ENCODE results near the gene ISCU. TPM values are rescaled to one million over a fixed set of nuclear protein-coding genes. Genes with fewer than 3 reads are reported as not detected.
A peak's percentile ranks its signal among the peaks of the same experiment; 100 is the strongest.
"Not testable (repeated sequence)": the region's sequence is repeated elsewhere in the genome, so short reads cannot be mapped to it uniquely, and the experiment has no call there.

ISCU gene
- total and polyA plus RNA-seq, 4 experiments from 2014 or later, result 182 to 316 (median 231) TPM

DNA sequence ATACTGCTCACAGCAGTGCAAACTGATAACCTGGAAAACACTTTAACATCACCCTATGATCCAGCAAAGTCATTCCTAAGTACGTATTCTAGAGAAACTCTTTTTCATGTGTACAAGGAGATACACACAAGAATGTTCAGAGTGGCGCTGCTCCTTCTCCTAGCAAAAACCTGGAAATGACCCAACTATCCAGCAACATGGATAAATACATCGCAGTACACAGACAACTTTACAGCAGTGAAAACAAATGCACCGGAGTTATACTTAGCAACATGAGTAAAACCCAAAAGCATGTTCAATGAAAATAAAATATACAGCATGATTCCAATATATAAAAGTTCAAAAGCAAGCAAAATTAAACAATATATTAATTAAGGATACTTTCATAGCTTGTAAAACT, 20.1 kb upstream of the ISCU start:
- H3K36me3 Mint-ChIP-seq, result peaks cover 51 to 72% of the 10 kb centered on the region in 2 donors
- peaks cover 7% of the 10 kb centered on the region for H3K4me1 ChIP-seq (ENCODE audit: insufficient read depth, low read length)
- H3K36me3 ChIP-seq (ENCODE audit: insufficient read depth, low read length), result peaks cover 55% of the 10 kb centered on the region
- no peak for DNase-seq
- intact Hi-C loops (cut with micrococcal nuclease), result no loop called here
- H3K4me1 Mint-ChIP-seq, result peaks cover 9 to 25% (median 18%) of the 10 kb centered on the region in 4 donors
- peak overlapping the region in 1 of 7 donors; percentile 72 for H3K27ac Mint-ChIP-seq
- CTCF ChIA-PET (ENCODE audit: partially characterized antibody), result no interaction called here
- H3K4me3 ChIP-seq (ENCODE audit: low read length in 2 of 2), result no peak overlapping the region
- no peaks in the 10 kb centered on the region for H3K27me3 ChIP-seq (ENCODE audit: insufficient read depth, low read length)
- no peak overlapping the region for H3K27ac ChIP-seq (ENCODE audit: low read depth, low read length)
- POLR2A ChIA-PET (ENCODE audit: partially characterized antibody), result no interaction called here
- H3K4me3 Mint-ChIP-seq, result no peak overlapping the region
- H3K9me3 Mint-ChIP-seq, result peaks cover 0 to 1% (median 0%) of the 10 kb centered on the region in 8 donors
- H3K27me3 Mint-ChIP-seq, result no peaks in the 10 kb centered on the region
- H3K9me3 ChIP-seq (ENCODE audit: control insufficient read depth in 1 of 2, low read length in 2 of 2), result no peaks in the 10 kb centered on the region

DNA sequence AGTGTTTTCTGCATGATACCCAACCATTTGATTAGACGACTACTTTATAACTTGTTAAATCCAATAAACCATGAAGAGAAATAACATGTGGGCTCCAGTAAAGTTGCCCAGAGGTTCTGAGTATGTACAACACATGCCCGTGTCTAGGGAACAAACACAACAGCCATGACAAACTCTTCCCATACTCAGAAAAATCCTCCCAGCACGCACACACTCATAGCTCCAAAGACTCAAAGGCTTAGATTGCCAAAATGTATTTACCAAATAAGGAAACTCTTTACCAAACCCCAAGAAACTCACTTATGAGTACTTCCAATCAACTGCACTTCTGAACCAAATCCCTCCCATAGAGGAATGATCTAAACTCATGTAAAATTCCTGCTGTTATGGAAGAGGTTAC, 18.7 kb upstream of the ISCU start:
- ChIA-PET CTCF (ENCODE audit: partially characterized antibody) (interaction anchor here (1.0 to 1.2 kb wide), 2 partner anchors 30 to 74 kb away, joined by 3 to 5 read pairs; no protein-coding TSS in a partner anchor), POLR2A (ENCODE audit: partially characterized antibody) (interaction anchor here (2.3 kb wide), 1 partner anchor 17 kb away, joined by 5 read pairs; the partner anchor contains the start of gene SART3)
- no peak for DNase-seq
- H3K9me3 Mint-ChIP-seq, result no peaks in the 10 kb centered on the region
- H3K27me3 Mint-ChIP-seq, result no peaks in the 10 kb centered on the region
- H3K27me3 ChIP-seq (ENCODE audit: insufficient read depth, low read length), result no peaks in the 10 kb centered on the region
- no peak overlapping the region for H3K27ac ChIP-seq (ENCODE audit: low read depth, low read length)
- H3K36me3 ChIP-seq (ENCODE audit: insufficient read depth, low read length), result peaks cover 54% of the 10 kb centered on the region
- peaks cover 12 to 29% (median 19%) of the 10 kb centered on the region in 4 donors for H3K4me1 Mint-ChIP-seq
- no peak overlapping the region for H3K4me3 Mint-ChIP-seq
- H3K4me3 ChIP-seq (ENCODE audit: low read length in 2 of 2), result no peak overlapping the region
- intact Hi-C loops (cut with micrococcal nuclease), result no loop called here
- H3K27ac Mint-ChIP-seq, result peak overlapping the region in 2 of 7 donors; percentile 16
- peaks cover 49 to 70% of the 10 kb centered on the region in 2 donors for H3K36me3 Mint-ChIP-seq
- H3K9me3 ChIP-seq (ENCODE audit: control insufficient read depth in 1 of 2, low read length in 2 of 2), result no peaks in the 10 kb centered on the region
- peaks cover 7% of the 10 kb centered on the region for H3K4me1 ChIP-seq (ENCODE audit: insufficient read depth, low read length)

DNA sequence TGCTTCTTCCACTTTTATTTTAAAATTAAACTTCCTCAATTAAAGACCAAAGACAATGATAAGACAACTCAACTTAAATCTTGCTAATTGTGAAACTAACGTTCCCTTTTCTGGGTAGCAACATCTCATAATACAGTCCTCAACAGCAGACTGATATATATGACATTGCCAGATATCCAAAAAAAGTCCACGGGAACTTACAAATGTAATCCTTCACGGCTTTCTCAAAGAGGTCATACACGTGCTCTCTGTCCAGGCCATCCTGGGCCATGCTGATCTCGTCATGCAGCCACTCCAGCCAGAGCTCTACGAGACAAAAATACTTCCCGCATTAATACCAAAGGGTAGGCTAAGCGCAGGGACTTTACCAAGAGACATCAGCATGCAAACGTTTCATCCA, 14.7 kb upstream of the ISCU start:
- Histone ChIP-seq H3K36me3 (ENCODE audit: insufficient read depth, low read length) (peaks cover 48% of the 10 kb centered on the region), H3K4me1 (ENCODE audit: insufficient read depth, low read length) (peaks cover 20% of the 10 kb centered on the region), H3K9me3 (ENCODE audit: control insufficient read depth in 1 of 2, low read length in 2 of 2) (no peaks in the 10 kb centered on the region), H3K4me3 (ENCODE audit: low read length in 2 of 2) (no peak overlapping the region), H3K27ac (ENCODE audit: low read depth, low read length) (no peak overlapping the region), H3K27me3 (ENCODE audit: insufficient read depth, low read length) (no peaks in the 10 kb centered on the region)
- Mint-ChIP-seq H3K4me3 (no peak overlapping the region), H3K9me3 (no peaks in the 10 kb centered on the region), H3K4me1 (peaks cover 32 to 51% (median 40%) of the 10 kb centered on the region in 4 donors), H3K36me3 (peaks cover 39 to 58% of the 10 kb centered on the region in 2 donors), H3K27ac (peak overlapping the region in 1 of 7 donors; percentile 37), H3K27me3 (no peaks in the 10 kb centered on the region)
- no peak for DNase-seq
- intact Hi-C loops (cut with micrococcal nuclease), result no loop called here
- POLR2A ChIA-PET (ENCODE audit: partially characterized antibody), result no interaction called here
- CTCF ChIA-PET (ENCODE audit: partially characterized antibody), result no interaction called here

DNA sequence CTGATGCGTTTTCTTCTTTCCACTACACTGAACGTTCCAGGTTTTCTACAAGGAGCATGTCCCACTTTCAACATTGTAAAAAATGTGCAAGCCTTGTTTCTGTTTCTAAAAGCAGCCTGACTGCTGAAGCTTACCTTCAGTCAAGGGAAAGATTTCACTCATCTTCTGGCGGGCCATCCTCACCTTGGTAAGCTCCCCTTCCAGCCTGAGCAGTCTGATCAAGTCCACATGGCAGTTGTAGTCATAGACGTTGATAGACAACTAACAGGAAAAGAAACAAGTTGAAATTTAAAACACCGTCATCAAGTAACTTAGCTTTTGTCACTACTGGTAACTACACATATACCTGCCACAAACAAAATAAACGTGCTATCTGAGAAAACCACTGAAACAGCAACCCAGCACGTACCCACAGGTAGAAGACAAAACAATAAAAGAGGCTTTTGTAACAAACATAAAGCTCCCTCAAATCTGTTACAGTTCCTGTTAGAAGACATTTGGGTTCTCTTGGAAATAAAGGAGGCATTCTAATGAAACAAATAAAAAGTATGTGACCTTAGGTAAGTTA, 13.4 kb upstream of the ISCU start:
- H3K27me3 Mint-ChIP-seq, result no peaks in the 10 kb centered on the region
- ChIA-PET POLR2A (ENCODE audit: partially characterized antibody) (interaction anchor here (0.9 to 1.8 kb wide), 2 partner anchors 9 to 12 kb away, joined by 3 to 8 read pairs; partner anchors contain the start of gene SART3), CTCF (ENCODE audit: partially characterized antibody) (interaction anchor here (0.7 to 1.8 kb wide), 3 partner anchors 37 to 255 kb away, joined by 3 to 10 read pairs (median 5); no protein-coding TSS in a partner anchor)
- H3K27me3 ChIP-seq (ENCODE audit: insufficient read depth, low read length), result no peaks in the 10 kb centered on the region
- intact Hi-C loops (cut with micrococcal nuclease), result no loop called here
- H3K4me3 Mint-ChIP-seq, result no peak overlapping the region
- no peak overlapping the region for H3K4me3 ChIP-seq (ENCODE audit: low read length in 2 of 2)
- H3K36me3 Mint-ChIP-seq, result peaks cover 26 to 48% of the 10 kb centered on the region in 2 donors
- peaks cover 40% of the 10 kb centered on the region for H3K36me3 ChIP-seq (ENCODE audit: insufficient read depth, low read length)
- H3K9me3 ChIP-seq (ENCODE audit: control insufficient read depth in 1 of 2, low read length in 2 of 2), result no peaks in the 10 kb centered on the region
- peak overlapping the region in 3 of 7 donors; percentile 22 to 59 (median 46) for H3K27ac Mint-ChIP-seq
- peaks cover 33% of the 10 kb centered on the region for H3K4me1 ChIP-seq (ENCODE audit: insufficient read depth, low read length)
- no peak overlapping the region for H3K27ac ChIP-seq (ENCODE audit: low read depth, low read length)
- DNase-seq, result no peak
- no peaks in the 10 kb centered on the region for H3K9me3 Mint-ChIP-seq
- peaks cover 42 to 58% (median 46%) of the 10 kb centered on the region in 4 donors for H3K4me1 Mint-ChIP-seq

DNA sequence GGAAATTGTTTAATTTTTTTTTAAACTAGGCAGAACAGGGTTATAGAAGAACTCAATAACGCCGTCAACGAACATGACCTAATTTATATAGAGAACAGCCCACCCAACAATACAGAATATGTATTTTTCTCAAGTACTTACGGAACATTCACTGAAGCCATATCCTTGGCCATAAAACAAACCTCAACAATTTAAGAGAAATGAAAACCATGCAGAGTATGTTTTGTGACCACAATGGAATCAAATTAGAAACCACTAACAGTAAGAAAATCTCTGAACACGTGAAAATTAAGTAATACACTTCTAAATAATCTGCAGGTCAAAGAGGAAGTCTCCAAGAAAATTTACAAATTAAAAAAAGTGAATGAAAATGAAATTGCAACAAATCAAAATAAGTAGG, 10.9 kb upstream of the ISCU start:
- no peaks in the 10 kb centered on the region for H3K9me3 Mint-ChIP-seq
- no peaks in the 10 kb centered on the region for H3K9me3 ChIP-seq (ENCODE audit: control insufficient read depth in 1 of 2, low read length in 2 of 2)
- intact Hi-C loops (cut with micrococcal nuclease), result no loop called here
- H3K4me1 ChIP-seq (ENCODE audit: insufficient read depth, low read length), result peaks cover 57% of the 10 kb centered on the region
- CTCF ChIA-PET (ENCODE audit: partially characterized antibody), result no interaction called here
- H3K27me3 Mint-ChIP-seq, result no peaks in the 10 kb centered on the region
- POLR2A ChIA-PET (ENCODE audit: partially characterized antibody), result no interaction called here
- no peak overlapping the region for H3K4me3 ChIP-seq (ENCODE audit: low read length in 2 of 2)
- no peak for DNase-seq
- H3K36me3 Mint-ChIP-seq, result peaks cover 14 to 45% of the 10 kb centered on the region in 2 donors
- no peak overlapping the region for H3K27ac ChIP-seq (ENCODE audit: low read depth, low read length)
- H3K27ac Mint-ChIP-seq, result peak overlapping the region in 2 of 7 donors; percentile 40 to 44
- H3K36me3 ChIP-seq (ENCODE audit: insufficient read depth, low read length), result peaks cover 23% of the 10 kb centered on the region
- no peaks in the 10 kb centered on the region for H3K27me3 ChIP-seq (ENCODE audit: insufficient read depth, low read length)
- peaks cover 54 to 75% (median 61%) of the 10 kb centered on the region in 4 donors for H3K4me1 Mint-ChIP-seq
- peak overlapping the region in 6 of 8 donors; percentile 1 to 77 (median 57) for H3K4me3 Mint-ChIP-seq

DNA sequence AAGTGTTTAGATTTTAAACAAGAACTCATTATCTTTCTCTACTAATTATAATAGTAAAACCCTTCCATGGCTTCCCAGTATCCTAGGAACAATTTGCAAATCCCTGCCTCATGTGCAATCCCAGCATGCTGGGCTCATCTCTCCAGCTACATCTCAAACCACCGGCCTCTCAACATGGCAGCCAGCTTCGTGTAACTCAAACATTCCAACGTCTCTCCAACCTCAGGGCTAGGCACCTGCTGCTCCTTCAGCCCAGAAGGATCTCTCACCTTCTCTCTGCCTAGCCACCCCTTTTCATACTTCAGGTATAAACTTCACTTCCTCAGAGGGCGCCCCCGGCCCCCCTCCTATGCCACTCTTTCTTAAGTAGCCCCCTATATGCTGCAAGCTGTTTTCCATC, 8.6 kb upstream of the ISCU start:
- Histone ChIP-seq H3K27me3 (ENCODE audit: insufficient read depth, low read length) (no peaks in the 10 kb centered on the region), H3K4me3 (ENCODE audit: low read length in 2 of 2) (no peak overlapping the region), H3K4me1 (ENCODE audit: insufficient read depth, low read length) (peaks cover 78% of the 10 kb centered on the region), H3K27ac (ENCODE audit: low read depth, low read length) (no peak overlapping the region), H3K9me3 (ENCODE audit: control insufficient read depth in 1 of 2, low read length in 2 of 2) (no peaks in the 10 kb centered on the region), H3K36me3 (ENCODE audit: insufficient read depth, low read length) (peaks cover 4% of the 10 kb centered on the region)
- Mint-ChIP-seq H3K27me3 (no peaks in the 10 kb centered on the region), H3K36me3 (peaks cover 3 to 35% of the 10 kb centered on the region in 2 donors), H3K27ac (peak overlapping the region in 1 of 7 donors; percentile 14), H3K9me3 (no peaks in the 10 kb centered on the region), H3K4me3 (peak overlapping the region in 3 of 8 donors; percentile 1 to 71 (median 47)), H3K4me1 (peaks cover 61 to 87% (median 74%) of the 10 kb centered on the region in 4 donors)
- POLR2A ChIA-PET (ENCODE audit: partially characterized antibody), result no interaction called here
- intact Hi-C loops (cut with micrococcal nuclease), result no loop called here
- CTCF ChIA-PET (ENCODE audit: partially characterized antibody), result no interaction called here
- no peak for DNase-seq

DNA sequence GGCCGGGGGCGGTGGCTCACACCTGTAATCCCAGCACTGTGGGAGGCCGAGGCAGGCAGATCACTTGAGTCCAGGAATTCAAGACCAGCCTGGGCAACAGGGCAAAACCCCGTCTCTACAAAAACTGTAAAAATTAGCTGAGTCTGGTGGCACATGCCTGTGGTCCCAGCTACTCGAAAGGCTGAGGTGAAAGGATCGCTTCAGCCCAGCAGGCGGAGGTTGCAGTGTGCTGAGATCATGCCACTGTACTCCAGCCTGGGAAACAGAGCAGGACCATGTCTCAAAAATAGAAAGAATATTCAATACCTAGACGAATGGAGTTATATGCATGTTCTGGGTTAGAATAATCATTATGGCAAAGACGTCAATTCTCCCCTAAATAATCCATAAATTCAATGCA, 7.0 kb upstream of the ISCU start:
- peaks cover 67 to 94% (median 79%) of the 10 kb centered on the region in 4 donors for H3K4me1 Mint-ChIP-seq
- H3K9me3 Mint-ChIP-seq; DNase-seq; intact Hi-C loops (cut with micrococcal nuclease); H3K36me3 ChIP-seq (ENCODE audit: insufficient read depth, low read length); H3K9me3 ChIP-seq (ENCODE audit: control insufficient read depth in 1 of 2, low read length in 2 of 2); H3K4me3 ChIP-seq (ENCODE audit: low read length in 2 of 2); H3K27me3 Mint-ChIP-seq; H3K27me3 ChIP-seq (ENCODE audit: insufficient read depth, low read length); POLR2A ChIA-PET (ENCODE audit: partially characterized antibody); H3K27ac ChIP-seq (ENCODE audit: low read depth, low read length): not testable (repeated sequence)
- peaks cover 94% of the 10 kb centered on the region for H3K4me1 ChIP-seq (ENCODE audit: insufficient read depth, low read length)
- CTCF ChIA-PET (ENCODE audit: partially characterized antibody), result interaction anchor here (4.5 kb wide), 1 partner anchor 63 kb away, joined by 15 read pairs; no protein-coding TSS in a partner anchor
- H3K27ac Mint-ChIP-seq, result peak overlapping the region in 1 of 7 donors; percentile 42
- H3K4me3 Mint-ChIP-seq, result peak overlapping the region in 5 of 8 donors; percentile 4 to 55 (median 20)
- H3K36me3 Mint-ChIP-seq, result peaks cover 3 to 36% of the 10 kb centered on the region in 2 donors
